Keratinocyte (primary cell): ENCODE measurements around the gene PCNX1. TPM values are rescaled to one million over a fixed set of nuclear protein-coding genes. Genes with fewer than 3 reads are reported as not detected.

Source experiments
- DNase-seq: peaks from one replicate; pipeline ENCODE4 v3.0.0-alpha.2; 2011; ENCODE audit warnings: low read depth, missing footprints, low spot score
- FAIRE-seq: peaks from 2 replicates; lab custom pipeline; 2011; peaks lifted over from hg19 to GRCh38; lab: Jason Lieb, UNC
- H2AFZ ChIP-seq: 2 replicates; pipeline ENCODE4 v1.6.0; 2012; ENCODE audit warnings: low read length, control low read depth, inconsistent platforms; ENCODE audit not compliant: control insufficient read depth
- H3K27ac ChIP-seq: 2 replicates; pipeline ENCODE4 v1.5.1; 2011; ENCODE audit warnings: low read length; ENCODE audit not compliant: control insufficient read depth, insufficient read depth
- H3K27me3 ChIP-seq: 3 replicates; pipeline ENCODE4 v1.6.0; 2011; ENCODE audit warnings: low read length; ENCODE audit not compliant: control insufficient read depth, insufficient read depth; ENCODE audit errors: extremely low read depth
- H3K36me3 ChIP-seq, 2 experiments: 2 replicates in 1 of 2; 3 replicates in 1 of 2; pipeline ENCODE4 v1.5.1; 2011; ENCODE audit warnings: low read length in 2 of 2, mild to moderate bottlenecking in 1 of 2; ENCODE audit not compliant: control insufficient read depth in 2 of 2, insufficient read depth in 2 of 2; ENCODE audit errors: extremely low read depth in 1 of 2
- H3K4me1 ChIP-seq: 3 replicates; pipeline ENCODE4 v1.5.1; 2011; ENCODE audit warnings: low read length; ENCODE audit not compliant: control insufficient read depth, insufficient read depth; ENCODE audit errors: extremely low read depth
- H3K4me2 ChIP-seq: 3 replicates; pipeline ENCODE4 v1.6.0; 2011; ENCODE audit warnings: low read depth, low read length; ENCODE audit not compliant: control insufficient read depth, insufficient read depth; ENCODE audit errors: extremely low read depth
- H3K4me3 ChIP-seq, 3 experiments: fragments of 200-600 bp in 1 of 3; sonication (generic) in 1 of 3; 2 replicates in 2 of 3; 3 replicates in 1 of 3; pipeline ENCODE4 v1.5.1; 2011 to 2016; ENCODE audit warnings: low read length in 3 of 3, mild to moderate bottlenecking in 3 of 3, control low read depth in 2 of 3, inconsistent platforms in 1 of 3, low read depth in 1 of 3, mixed read lengths in 1 of 3, mixed run types in 1 of 3, moderate library complexity in 1 of 3; ENCODE audit not compliant: control insufficient read depth in 2 of 3, insufficient read depth in 2 of 3; ENCODE audit errors: extremely low read depth in 1 of 3
- H3K79me2 ChIP-seq: 2 replicates; pipeline ENCODE4 v1.6.0; 2012; ENCODE audit warnings: low read length; ENCODE audit not compliant: control insufficient read depth, insufficient read depth
- H3K9ac ChIP-seq: 3 replicates; pipeline ENCODE4 v1.6.0; 2011; ENCODE audit warnings: low read length; ENCODE audit not compliant: control insufficient read depth, insufficient read depth; ENCODE audit errors: extremely low read depth
- H3K9me1 ChIP-seq: 3 replicates; pipeline ENCODE4 v1.6.0; 2011; ENCODE audit warnings: low read length; ENCODE audit not compliant: control insufficient read depth, insufficient read depth; ENCODE audit errors: extremely low read depth
- H3K9me3 ChIP-seq: 2 replicates; pipeline ENCODE4 v1.5.1; 2012; ENCODE audit warnings: low read depth, low read length; ENCODE audit not compliant: control insufficient read depth
- H4K20me1 ChIP-seq: 3 replicates; pipeline ENCODE4 v1.6.0; 2011; ENCODE audit warnings: low read length; ENCODE audit not compliant: control insufficient read depth, insufficient read depth; ENCODE audit errors: extremely low read depth
- EZH2 ChIP-seq: IDR thresholded peaks from one replicate; pipeline ENCODE4 v1.6.1; 2012; ENCODE audit warnings: inconsistent platforms, mild to moderate bottlenecking, low read length, moderate library complexity
- dilution Hi-C: fragments of 300-500 bp; cut with MboI; formaldehyde crosslinking; loops from one replicate; pipeline ENCODE4 v1.7.0; 2020; ENCODE audit warnings: low sequenced_read_pairs; ENCODE audit not compliant: extremely low pct_ligation_motif_present
- polyA plus RNA-seq, 5 experiments: library from polyadenylated mRNA; depleted of rRNA in 3 of 5; stranded (reverse) in 3 of 5; stranded (forward) in 1 of 5; unstranded in 1 of 5; fragments of >200 nt; gene quantifications; 1 replicate in 1 of 5; 2 replicates in 3 of 5; 3 replicates in 1 of 5; pipeline versions ENCODE4 v1.2.1 to v1.2.3, GENCODE V29; 2011 to 2012; ENCODE audit warnings: missing spikeins in 2 of 5, low read depth in 1 of 5, low replicate concordance in 1 of 5
- TF ChIP-seq, protein P1 (sequence below), 3 experiments: IDR thresholded peaks in 1 of 3; conservative IDR thresholded peaks in 1 of 3; optimal IDR thresholded peaks in 1 of 3; 2 replicates in 2 of 3; 3 replicates in 1 of 3; pipeline versions ENCODE3 to v1.5.1; 2011; ENCODE audit warnings: low read length in 3 of 3, mild to moderate bottlenecking in 3 of 3, moderate library complexity in 2 of 3, control low read depth in 1 of 3, inconsistent platforms in 1 of 3; ENCODE audit not compliant: insufficient read depth in 2 of 3; ENCODE audit errors: extremely low read depth in 1 of 3

The PCNX1 gene
- polyA plus RNA-seq, 1 donor (not counting 4 experiments of a cell fraction or from before 2014, with no cell fraction given): 39.8 TPM

- H3K79me2 ChIP-seq: no peaks in the 10 kb centered on the region
- H3K9me3 ChIP-seq: no peaks in the 10 kb centered on the region
- H3K36me3 ChIP-seq: peaks cover 0 to 7% of the 10 kb centered on the region in 2 experiments
- no peaks in the 10 kb centered on the region for H3K27me3 ChIP-seq
- H4K20me1 ChIP-seq: no peaks in the 10 kb centered on the region
- DNase-seq: no peak
- dilution Hi-C loops: no loop called here
- TF ChIP-seq, protein P1, sequence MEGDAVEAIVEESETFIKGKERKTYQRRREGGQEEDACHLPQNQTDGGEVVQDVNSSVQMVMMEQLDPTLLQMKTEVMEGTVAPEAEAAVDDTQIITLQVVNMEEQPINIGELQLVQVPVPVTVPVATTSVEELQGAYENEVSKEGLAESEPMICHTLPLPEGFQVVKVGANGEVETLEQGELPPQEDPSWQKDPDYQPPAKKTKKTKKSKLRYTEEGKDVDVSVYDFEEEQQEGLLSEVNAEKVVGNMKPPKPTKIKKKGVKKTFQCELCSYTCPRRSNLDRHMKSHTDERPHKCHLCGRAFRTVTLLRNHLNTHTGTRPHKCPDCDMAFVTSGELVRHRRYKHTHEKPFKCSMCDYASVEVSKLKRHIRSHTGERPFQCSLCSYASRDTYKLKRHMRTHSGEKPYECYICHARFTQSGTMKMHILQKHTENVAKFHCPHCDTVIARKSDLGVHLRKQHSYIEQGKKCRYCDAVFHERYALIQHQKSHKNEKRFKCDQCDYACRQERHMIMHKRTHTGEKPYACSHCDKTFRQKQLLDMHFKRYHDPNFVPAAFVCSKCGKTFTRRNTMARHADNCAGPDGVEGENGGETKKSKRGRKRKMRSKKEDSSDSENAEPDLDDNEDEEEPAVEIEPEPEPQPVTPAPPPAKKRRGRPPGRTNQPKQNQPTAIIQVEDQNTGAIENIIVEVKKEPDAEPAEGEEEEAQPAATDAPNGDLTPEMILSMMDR (optimal IDR thresholded peaks at IDR 0.05 in 1 of 3, IDR thresholded peaks at IDR 0.05 in 1 of 3, conservative IDR thresholded peaks at IDR 0.05 in 1 of 3; ENCODE audit: extremely low read depth in 1 of 3, insufficient read depth in 2 of 3, low read length in 3 of 3): no peak
- no peak for TF ChIP-seq EZH2
- no peak overlapping the region for H3K27ac ChIP-seq
- H3K9ac ChIP-seq: no peak overlapping the region
- no peak overlapping the region for H3K4me2 ChIP-seq
- no peaks in the 10 kb centered on the region for H3K9me1 ChIP-seq
- H2AFZ ChIP-seq: no peak overlapping the region
- H3K4me1 ChIP-seq: no peaks in the 10 kb centered on the region
- no peak overlapping the region for H3K4me3 ChIP-seq
- FAIRE-seq: no peak
Observed at GRCh38 chr14:71086567-71086966, 179.3 kb downstream of the PCNX1 start.

GRCh38 chr14:71089971-71090370 lies 182.7 kb downstream of the PCNX1 start:
- FAIRE-seq (no peak), DNase-seq (no peak)
- Histone ChIP-seq H2AFZ (no peak overlapping the region), H3K36me3 (peaks cover 4 to 10% of the 10 kb centered on the region in 2 experiments), H3K9me3 (no peaks in the 10 kb centered on the region), H3K27ac (no peak overlapping the region), H4K20me1 (no peaks in the 10 kb centered on the region), H3K4me1 (no peaks in the 10 kb centered on the region), H3K4me3 (no peak overlapping the region), H3K4me2 (no peak overlapping the region), H3K79me2 (no peaks in the 10 kb centered on the region), H3K9me1 (no peaks in the 10 kb centered on the region), H3K27me3 (no peaks in the 10 kb centered on the region), H3K9ac (no peak overlapping the region)
- TF ChIP-seq EZH2: no peak
- TF ChIP-seq, protein P1 (optimal IDR thresholded peaks at IDR 0.05 in 1 of 3, IDR thresholded peaks at IDR 0.05 in 1 of 3, conservative IDR thresholded peaks at IDR 0.05 in 1 of 3; ENCODE audit: extremely low read depth in 1 of 3, insufficient read depth in 2 of 3, low read length in 3 of 3): no peak
- dilution Hi-C loops: no loop called here
